ENCODE measurements around the gene THEMIS. TPM values are rescaled to one million over a fixed set of nuclear protein-coding genes. Genes with fewer than 3 reads are reported as not detected.
A peak's percentile ranks its signal among the peaks of the same experiment; 100 is the strongest.

The THEMIS gene
- total and polyA plus RNA-seq, 2 experiments from 2014 or later = not detected

DNA sequence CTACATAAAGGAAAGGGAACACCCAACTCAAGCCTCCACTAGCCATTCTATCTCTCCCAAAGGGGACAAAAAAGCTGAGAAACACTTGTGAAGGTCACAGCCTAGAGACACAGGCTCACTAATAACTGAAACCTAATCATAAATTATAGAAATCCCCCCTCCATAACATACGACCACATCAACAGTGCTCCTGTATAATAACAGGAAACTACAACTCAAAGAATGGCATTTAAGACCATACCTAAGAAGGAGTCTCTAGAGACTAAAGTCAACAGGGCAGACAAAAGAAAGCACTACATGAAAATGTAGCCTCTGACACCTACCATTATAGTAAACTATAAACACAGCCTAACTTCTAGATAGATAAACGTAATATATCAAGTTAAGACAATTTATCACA lies 82.7 kb downstream of the THEMIS start (continued):
- TF ChIP-seq, protein P1, sequence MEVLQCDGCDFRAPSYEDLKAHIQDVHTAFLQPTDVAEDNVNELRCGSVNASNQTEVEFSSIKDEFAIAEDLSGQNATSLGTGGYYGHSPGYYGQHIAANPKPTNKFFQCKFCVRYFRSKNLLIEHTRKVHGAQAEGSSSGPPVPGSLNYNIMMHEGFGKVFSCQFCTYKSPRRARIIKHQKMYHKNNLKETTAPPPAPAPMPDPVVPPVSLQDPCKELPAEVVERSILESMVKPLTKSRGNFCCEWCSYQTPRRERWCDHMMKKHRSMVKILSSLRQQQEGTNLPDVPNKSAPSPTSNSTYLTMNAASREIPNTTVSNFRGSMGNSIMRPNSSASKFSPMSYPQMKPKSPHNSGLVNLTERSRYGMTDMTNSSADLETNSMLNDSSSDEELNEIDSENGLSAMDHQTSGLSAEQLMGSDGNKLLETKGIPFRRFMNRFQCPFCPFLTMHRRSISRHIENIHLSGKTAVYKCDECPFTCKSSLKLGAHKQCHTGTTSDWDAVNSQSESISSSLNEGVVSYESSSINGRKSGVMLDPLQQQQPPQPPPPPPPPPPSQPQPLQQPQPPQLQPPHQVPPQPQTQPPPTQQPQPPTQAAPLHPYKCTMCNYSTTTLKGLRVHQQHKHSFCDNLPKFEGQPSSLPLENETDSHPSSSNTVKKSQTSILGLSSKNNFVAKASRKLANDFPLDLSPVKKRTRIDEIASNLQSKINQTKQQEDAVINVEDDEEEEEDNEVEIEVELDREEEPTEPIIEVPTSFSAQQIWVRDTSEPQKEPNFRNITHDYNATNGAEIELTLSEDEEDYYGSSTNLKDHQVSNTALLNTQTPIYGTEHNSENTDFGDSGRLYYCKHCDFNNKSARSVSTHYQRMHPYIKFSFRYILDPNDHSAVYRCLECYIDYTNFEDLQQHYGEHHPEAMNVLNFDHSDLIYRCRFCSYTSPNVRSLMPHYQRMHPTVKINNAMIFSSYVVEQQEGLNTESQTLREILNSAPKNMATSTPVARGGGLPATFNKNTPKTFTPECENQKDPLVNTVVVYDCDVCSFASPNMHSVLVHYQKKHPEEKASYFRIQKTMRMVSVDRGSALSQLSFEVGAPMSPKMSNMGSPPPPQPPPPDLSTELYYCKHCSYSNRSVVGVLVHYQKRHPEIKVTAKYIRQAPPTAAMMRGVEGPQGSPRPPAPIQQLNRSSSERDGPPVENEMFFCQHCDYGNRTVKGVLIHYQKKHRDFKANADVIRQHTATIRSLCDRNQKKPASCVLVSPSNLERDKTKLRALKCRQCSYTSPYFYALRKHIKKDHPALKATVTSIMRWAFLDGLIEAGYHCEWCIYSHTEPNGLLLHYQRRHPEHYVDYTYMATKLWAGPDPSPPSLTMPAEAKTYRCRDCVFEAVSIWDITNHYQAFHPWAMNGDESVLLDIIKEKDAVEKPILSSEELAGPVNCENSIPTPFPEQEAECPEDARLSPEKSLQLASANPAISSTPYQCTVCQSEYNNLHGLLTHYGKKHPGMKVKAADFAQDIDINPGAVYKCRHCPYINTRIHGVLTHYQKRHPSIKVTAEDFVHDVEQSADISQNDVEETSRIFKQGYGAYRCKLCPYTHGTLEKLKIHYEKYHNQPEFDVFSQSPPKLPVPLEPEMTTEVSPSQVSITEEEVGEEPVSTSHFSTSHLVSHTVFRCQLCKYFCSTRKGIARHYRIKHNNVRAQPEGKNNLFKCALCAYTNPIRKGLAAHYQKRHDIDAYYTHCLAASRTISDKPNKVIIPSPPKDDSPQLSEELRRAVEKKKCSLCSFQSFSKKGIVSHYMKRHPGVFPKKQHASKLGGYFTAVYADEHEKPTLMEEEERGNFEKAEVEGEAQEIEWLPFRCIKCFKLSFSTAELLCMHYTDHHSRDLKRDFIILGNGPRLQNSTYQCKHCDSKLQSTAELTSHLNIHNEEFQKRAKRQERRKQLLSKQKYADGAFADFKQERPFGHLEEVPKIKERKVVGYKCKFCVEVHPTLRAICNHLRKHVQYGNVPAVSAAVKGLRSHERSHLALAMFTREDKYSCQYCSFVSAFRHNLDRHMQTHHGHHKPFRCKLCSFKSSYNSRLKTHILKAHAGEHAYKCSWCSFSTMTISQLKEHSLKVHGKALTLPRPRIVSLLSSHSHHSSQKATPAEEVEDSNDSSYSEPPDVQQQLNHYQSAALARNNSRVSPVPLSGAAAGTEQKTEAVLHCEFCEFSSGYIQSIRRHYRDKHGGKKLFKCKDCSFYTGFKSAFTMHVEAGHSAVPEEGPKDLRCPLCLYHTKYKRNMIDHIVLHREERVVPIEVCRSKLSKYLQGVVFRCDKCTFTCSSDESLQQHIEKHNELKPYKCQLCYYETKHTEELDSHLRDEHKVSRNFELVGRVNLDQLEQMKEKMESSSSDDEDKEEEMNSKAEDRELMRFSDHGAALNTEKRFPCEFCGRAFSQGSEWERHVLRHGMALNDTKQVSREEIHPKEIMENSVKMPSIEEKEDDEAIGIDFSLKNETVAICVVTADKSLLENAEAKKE (CRISPR knock-in tag; IDR thresholded peaks at IDR 0.05) = no peak
- TF ChIP-seq, protein P2, sequence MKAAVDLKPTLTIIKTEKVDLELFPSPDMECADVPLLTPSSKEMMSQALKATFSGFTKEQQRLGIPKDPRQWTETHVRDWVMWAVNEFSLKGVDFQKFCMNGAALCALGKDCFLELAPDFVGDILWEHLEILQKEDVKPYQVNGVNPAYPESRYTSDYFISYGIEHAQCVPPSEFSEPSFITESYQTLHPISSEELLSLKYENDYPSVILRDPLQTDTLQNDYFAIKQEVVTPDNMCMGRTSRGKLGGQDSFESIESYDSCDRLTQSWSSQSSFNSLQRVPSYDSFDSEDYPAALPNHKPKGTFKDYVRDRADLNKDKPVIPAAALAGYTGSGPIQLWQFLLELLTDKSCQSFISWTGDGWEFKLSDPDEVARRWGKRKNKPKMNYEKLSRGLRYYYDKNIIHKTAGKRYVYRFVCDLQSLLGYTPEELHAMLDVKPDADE (IDR thresholded peaks at IDR 0.05) = no peak
- TF ChIP-seq NANOG (IDR thresholded peaks at IDR 0.05; ENCODE audit: borderline replicate concordance) (no peak), EZH2phosphoT487 (IDR thresholded peaks at IDR 0.05; ENCODE audit: unreplicated experiment) (no peak)

DNA sequence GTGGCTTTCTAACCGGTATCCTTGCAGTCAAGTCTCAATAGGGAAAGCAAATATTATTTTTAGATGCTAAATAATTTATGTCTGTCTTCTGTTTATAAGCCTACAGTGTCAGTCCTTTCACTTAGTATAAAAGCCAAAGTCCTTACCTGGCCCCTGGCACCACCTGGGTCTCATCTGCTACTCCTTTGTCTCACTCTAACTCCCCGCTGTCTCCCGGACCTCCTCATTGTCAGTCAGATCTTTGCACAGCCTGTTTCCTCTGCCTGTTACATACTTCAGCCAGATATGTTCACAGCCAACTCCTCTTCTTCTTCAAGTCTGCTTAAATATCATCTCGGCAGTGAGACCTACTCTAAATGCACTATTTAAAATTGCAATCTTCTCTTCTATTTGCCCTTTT lies 84.2 kb downstream of the THEMIS start:
- 0 out of 2 replicates have a peak, but pooled peaks cover 3% of the 10 kb centered on the region for H3K4me1 ChIP-seq (ENCODE audit: insufficient read depth)
- ATAC-seq (peak; percentile 88), DNase-seq (ENCODE audit: low spot score) (peak; percentile 34)
- TF ChIP-seq, protein P1 (CRISPR knock-in tag; IDR thresholded peaks at IDR 0.05) = peak; percentile 84
- no peak for TF ChIP-seq ZNF331 (CRISPR knock-in tag; IDR thresholded peaks at IDR 0.05; ENCODE audit: low read depth)
- no peak for TF ChIP-seq JUNB (IDR thresholded peaks at IDR 0.05; ENCODE audit: unreplicated experiment)
- no peaks in the 10 kb centered on the region for H3K27me3 ChIP-seq (ENCODE audit: insufficient read depth)
- H3K4me3 ChIP-seq = no peak overlapping the region
- H3K4me3 Mint-ChIP-seq = no peak overlapping the region
- no peaks in the 10 kb centered on the region for H3K36me3 Mint-ChIP-seq (ENCODE audit: low read depth)
- H3K36me3 ChIP-seq (ENCODE audit: insufficient read depth) = no peaks in the 10 kb centered on the region
- no peak overlapping the region for H3K4me2 ChIP-seq
- H3K9me3 Mint-ChIP-seq = no peaks in the 10 kb centered on the region; the same call in 2 of the 3 replicates
- no peaks in the 10 kb centered on the region for H3F3A ChIP-seq (replicated peaks; ENCODE audit: low read depth)
- no peaks in the 10 kb centered on the region for H3K27me3 Mint-ChIP-seq (ENCODE audit: insufficient read depth, low read depth, poor library complexity)
- H3K79me2 ChIP-seq (replicated peaks; ENCODE audit: insufficient read depth) = no peaks in the 10 kb centered on the region
- no peak overlapping the region for H3K27ac Mint-ChIP-seq
- H3K4me1 Mint-ChIP-seq = peaks cover 8% of the 10 kb centered on the region
- H2AFZ ChIP-seq = no peak overlapping the region
- H3K27ac ChIP-seq (ENCODE audit: low read depth) = no peak overlapping the region
- H4K20me1 ChIP-seq (replicated peaks; ENCODE audit: insufficient read depth) = no peaks in the 10 kb centered on the region
- peaks cover 2% of the 10 kb centered on the region; the same call in 1 of the 2 replicates for H3K9me2 ChIP-seq (ENCODE audit: insufficient read depth)
